Measurements from ENCODE around the gene KAZALD1. TPM values are rescaled to one million over a fixed set of nuclear protein-coding genes. Genes with fewer than 3 reads are reported as not detected.
A peak's percentile ranks its signal among the peaks of the same experiment; 100 is the strongest.

Gene KAZALD1, protein sequence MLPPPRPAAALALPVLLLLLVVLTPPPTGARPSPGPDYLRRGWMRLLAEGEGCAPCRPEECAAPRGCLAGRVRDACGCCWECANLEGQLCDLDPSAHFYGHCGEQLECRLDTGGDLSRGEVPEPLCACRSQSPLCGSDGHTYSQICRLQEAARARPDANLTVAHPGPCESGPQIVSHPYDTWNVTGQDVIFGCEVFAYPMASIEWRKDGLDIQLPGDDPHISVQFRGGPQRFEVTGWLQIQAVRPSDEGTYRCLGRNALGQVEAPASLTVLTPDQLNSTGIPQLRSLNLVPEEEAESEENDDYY
- 60.2 TPM for total RNA-seq
- 10 to 100 TPM; 22.3 to 63.9 (median 36.6) TPM for polyA plus RNA-seq (ENCODE audit: insufficient read depth in 1 of 8, insufficient read length in 8 of 8, low replicate concordance in 1 of 8)
- long read RNA-seq, donor 1, partial matches to known transcripts: 0 of 3 reads
- long read RNA-seq, donor 1, other reads (novel, unspliced or antisense): 0 of 3 reads
- long read RNA-seq, donor 2: 0 reads
- long read RNA-seq, donor 3, partial matches to known transcripts: 0 of 2 reads
- long read RNA-seq, donor 3, other reads (novel, unspliced or antisense): 0 of 2 reads
- long read RNA-seq, donor 4, partial matches to known transcripts: 0 of 2 reads
- long read RNA-seq, donor 4, other reads (novel, unspliced or antisense): 0 of 2 reads
- long read RNA-seq, donor 5, transcript KAZALD1-201 (5 exons, 1,913 nt): major isoform, 15 of 48 reads
- long read RNA-seq, donor 5, partial matches to known transcripts: 21 of 48 reads
- long read RNA-seq, donor 5, other reads (novel, unspliced or antisense): 5 of 48 reads
- long read RNA-seq, donor 6, transcript KAZALD1-201 (5 exons, 1,913 nt): major isoform, 7 of 9 reads
- long read RNA-seq, donor 6, partial matches to known transcripts: 0 of 9 reads
- long read RNA-seq, donor 6, other reads (novel, unspliced or antisense): 0 of 9 reads
- long read RNA-seq, donor 7, transcript KAZALD1-201 (5 exons, 1,913 nt): major isoform, 7 of 28 reads
- long read RNA-seq, donor 7, transcript KAZALD1-206 (1 exons, 665 nt): minor isoform, 6 of 28 reads
- long read RNA-seq, donor 7, partial matches to known transcripts: 15 of 28 reads
- long read RNA-seq, donor 7, other reads (novel, unspliced or antisense): 0 of 28 reads
- long read RNA-seq, donor 8, partial matches to known transcripts: 0 of 7 reads
- long read RNA-seq, donor 8, other reads (novel, unspliced or antisense): 0 of 7 reads
- long read RNA-seq, donor 9, transcript KAZALD1-201 (5 exons, 1,913 nt): major isoform, 5 of 13 reads
- long read RNA-seq, donor 9, partial matches to known transcripts: 6 of 13 reads
- long read RNA-seq, donor 9, other reads (novel, unspliced or antisense): 0 of 13 reads
- long read RNA-seq, donor 10, transcript KAZALD1-201 (5 exons, 1,913 nt): major isoform, 7 of 15 reads
- long read RNA-seq, donor 10, partial matches to known transcripts: 6 of 15 reads
- long read RNA-seq, donor 10, other reads (novel, unspliced or antisense): 0 of 15 reads
- long read RNA-seq, donor 11, partial matches to known transcripts: 0 of 6 reads
- long read RNA-seq, donor 11, other reads (novel, unspliced or antisense): 0 of 6 reads

DNA sequence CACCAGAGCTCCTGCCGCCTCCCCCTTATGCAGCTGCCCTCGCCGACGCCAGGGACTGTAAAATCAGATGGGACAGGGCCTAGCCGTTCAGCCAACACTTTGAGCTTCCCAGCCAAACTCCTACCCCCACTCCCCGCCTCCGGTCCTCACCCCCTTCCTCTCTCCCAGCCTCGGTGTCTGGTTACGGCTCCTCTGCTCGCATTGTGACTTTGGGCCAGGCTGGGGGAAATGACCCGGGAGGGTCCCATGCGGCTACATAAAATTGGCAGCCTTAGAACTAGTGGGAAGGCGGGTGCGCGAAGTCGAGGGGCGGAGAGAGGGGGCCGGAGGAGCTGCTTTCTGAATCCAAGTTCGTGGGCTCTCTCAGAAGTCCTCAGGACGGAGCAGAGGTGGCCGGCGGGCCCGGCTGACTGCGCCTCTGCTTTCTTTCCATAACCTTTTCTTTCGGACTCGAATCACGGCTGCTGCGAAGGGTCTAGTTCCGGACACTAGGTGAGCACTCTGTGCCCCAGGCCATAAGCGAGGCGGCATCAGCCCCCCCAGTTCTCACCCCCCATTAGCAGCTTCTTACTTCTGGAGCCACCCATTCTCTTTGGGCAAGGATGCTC, at the start of gene KAZALD1:
Gene KAZALD1 (plus strand): TSS at position 366 of the 608 bp plus-strand sequence. CDS start 604 bp downstream, outside the sequence.
- under 1% methylated on average over 31 of the region's 31 CpGs for WGBS (ENCODE audit: insufficient coverage)
- Histone ChIP-seq H3K27ac (ENCODE audit: low read length) (peak within 1 kb of the TSS; percentile 100), H3K4me3 (ENCODE audit: low read length) (peak within 1 kb of the TSS; percentile 99), H3K27me3 (ENCODE audit: control insufficient read depth, insufficient read depth, low read length) (peaks cover 16% of the 10 kb centered on the region), H3K36me3 (ENCODE audit: control insufficient read depth, insufficient read depth, low read length) (no peaks in the 10 kb centered on the region), H3K9me3 (replicated peaks; ENCODE audit: control insufficient read depth, low read depth, low read length) (no peaks in the 10 kb centered on the region), H3K4me1 (ENCODE audit: control insufficient read depth, insufficient read depth, low read length) (peaks cover 62% of the 10 kb centered on the region)
- DNase-seq: peak; percentile 99

DNA sequence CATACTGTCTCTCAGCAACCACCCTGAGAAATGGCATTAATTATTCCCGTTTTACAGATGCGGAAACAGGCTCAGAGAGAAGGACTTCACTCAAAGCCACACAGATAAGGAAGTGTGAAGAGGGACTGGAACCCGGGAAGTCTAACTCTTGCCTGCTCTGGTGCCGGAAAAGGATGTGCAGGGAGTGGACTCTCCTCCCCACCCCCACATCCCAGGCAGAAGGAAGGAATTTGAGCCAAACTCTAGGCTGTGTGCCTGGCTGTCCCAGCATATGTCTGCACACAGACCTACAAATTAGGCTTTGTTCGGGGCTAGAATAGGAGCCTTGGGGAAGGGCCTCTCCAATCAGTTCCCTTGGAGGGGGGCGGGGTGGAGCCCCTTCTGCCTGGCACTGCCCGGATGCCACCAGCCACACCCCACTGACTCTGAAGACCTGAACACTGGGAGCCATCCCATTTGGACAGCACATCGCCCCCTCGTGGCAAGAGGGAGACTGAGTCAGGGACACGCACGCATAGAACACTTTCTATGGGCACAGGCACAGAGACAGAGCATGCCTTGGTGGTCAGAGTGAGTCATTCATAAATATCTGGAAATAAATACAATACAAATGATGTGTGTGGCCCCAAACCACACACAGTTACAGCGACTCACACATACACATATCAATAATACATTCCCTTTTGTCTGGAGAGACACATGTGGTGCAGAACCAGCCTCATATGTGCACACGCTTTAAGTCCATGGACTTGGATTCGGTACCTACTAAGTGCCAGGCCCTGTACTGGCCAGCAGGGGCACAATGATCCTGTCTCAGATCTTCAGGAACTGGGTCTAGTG, 49.0 kb upstream of the KAZALD1 start:
- Histone ChIP-seq H3K36me3 (ENCODE audit: control insufficient read depth, insufficient read depth, low read length) (no peaks in the 10 kb centered on the region), H3K4me3 (ENCODE audit: low read length) (no peak overlapping the region), H3K27ac (ENCODE audit: low read length) (no peak overlapping the region), H3K9me3 (replicated peaks; ENCODE audit: control insufficient read depth, low read depth, low read length) (no peaks in the 10 kb centered on the region), H3K27me3 (ENCODE audit: control insufficient read depth, insufficient read depth, low read length) (peaks cover 12% of the 10 kb centered on the region), H3K4me1 (ENCODE audit: control insufficient read depth, insufficient read depth, low read length) (peaks cover 39% of the 10 kb centered on the region)
- WGBS (ENCODE audit: insufficient coverage): 13% methylated on average over 8 of the region's 14 CpGs
- peak; percentile 92 for DNase-seq

DNA sequence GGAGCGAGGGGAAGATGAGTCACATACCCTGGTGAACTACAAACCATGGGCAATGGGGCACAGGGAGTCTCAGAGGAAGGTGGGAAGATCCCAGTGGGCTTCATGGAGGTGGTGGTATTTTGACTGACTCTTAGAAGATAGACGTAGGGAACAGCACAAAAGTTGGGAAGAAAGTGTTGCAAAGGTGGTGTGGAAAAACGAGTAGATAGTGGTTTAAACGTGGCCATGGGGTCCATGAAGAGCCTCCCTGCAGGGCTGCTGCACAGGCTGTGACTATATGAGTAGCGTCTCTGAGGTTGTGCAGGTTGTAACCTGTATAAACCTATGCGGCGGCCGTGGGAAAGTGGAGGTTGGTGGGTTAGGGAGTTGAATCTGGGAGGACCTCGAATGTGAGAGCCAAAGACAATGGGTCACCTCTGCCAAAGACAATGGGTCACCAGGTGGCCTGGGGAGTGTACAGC, 48.4 kb upstream of the KAZALD1 start:
- H3K4me3 ChIP-seq (ENCODE audit: low read length): no peak overlapping the region
- H3K4me1 ChIP-seq (ENCODE audit: control insufficient read depth, insufficient read depth, low read length): peaks cover 40% of the 10 kb centered on the region
- H3K9me3 ChIP-seq (replicated peaks; ENCODE audit: control insufficient read depth, low read depth, low read length): no peaks in the 10 kb centered on the region

DNA sequence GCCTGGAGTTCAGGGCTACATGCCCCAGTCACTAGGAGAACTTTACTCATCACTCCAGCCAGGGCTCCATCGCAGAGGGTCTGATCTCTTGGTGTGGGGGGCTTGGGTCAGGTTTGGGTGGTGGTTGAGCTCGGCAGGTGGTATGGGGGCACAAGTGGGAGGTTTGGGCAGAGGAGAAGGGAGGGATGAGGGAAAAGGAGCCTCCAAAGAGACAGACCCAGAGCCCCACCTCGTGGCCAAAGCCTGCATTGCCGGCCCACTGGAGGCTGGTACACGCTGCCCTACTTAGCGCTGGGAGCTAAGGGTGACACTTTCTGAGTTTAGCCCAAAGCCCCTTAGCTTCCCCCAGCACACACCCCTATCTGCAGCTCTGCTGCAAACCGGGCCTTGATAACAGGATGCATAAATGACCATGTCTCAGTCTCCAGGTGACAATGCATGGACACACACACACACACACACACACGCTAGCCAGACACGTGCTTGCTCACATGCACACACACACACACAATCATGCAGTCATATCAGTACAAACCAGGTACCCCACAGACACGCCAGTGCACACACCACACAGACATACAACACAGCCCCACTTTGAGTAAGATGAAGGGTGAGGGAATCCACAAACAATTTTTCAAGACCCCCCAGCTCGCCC, 47.4 kb upstream of the KAZALD1 start:
- no peaks in the 10 kb centered on the region for H3K36me3 ChIP-seq (ENCODE audit: control insufficient read depth, insufficient read depth, low read length)
- peaks cover 27% of the 10 kb centered on the region for H3K27me3 ChIP-seq (ENCODE audit: control insufficient read depth, insufficient read depth, low read length)
- no peak overlapping the region for H3K4me3 ChIP-seq (ENCODE audit: low read length)
- DNase-seq: peak; percentile 74
- no peaks in the 10 kb centered on the region for H3K9me3 ChIP-seq (replicated peaks; ENCODE audit: control insufficient read depth, low read depth, low read length)
- 0% methylated on average over 6 of the region's 11 CpGs for WGBS (ENCODE audit: insufficient coverage)
- H3K4me1 ChIP-seq (ENCODE audit: control insufficient read depth, insufficient read depth, low read length): peaks cover 41% of the 10 kb centered on the region
- no peak overlapping the region for H3K27ac ChIP-seq (ENCODE audit: low read length)

More for the DNA sequence above, 48.4 kb upstream of the KAZALD1 start:
- WGBS (ENCODE audit: insufficient coverage): 72% methylated on average over 9 of the region's 9 CpGs
- Histone ChIP-seq H3K36me3 (ENCODE audit: control insufficient read depth, insufficient read depth, low read length) (no peaks in the 10 kb centered on the region), H3K27ac (ENCODE audit: low read length) (no peak overlapping the region), H3K27me3 (ENCODE audit: control insufficient read depth, insufficient read depth, low read length) (peaks cover 18% of the 10 kb centered on the region)
- DNase-seq: no peak

DNA sequence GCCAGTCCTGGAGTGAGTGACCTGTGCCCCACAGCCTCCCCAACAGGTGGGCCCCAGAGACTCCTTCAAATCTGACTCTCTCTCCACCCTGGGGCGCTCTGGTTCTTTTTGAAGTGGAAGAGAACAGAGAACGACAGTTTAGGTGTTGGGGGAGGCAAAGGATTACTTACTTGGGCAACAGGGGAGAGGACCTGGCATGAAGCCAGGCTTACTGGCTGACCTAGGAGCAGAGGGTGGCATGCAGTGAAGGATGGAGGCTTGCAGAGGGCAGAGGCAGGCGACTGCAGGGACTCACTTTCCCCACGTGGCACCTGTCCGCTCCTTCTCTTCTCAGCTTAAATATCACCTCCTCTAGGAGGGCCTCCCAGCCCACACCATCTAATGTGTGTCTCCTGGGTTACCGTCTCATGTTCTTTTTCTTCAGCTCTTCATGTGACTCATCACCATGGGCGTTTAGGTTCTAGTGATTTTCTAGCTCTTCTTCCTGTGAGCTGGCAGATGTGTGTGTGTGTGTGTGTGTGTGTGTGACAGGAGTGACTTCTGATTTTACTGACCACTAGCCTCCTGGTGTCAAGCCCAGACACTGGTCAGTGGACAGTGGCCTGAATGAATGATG, 46.7 kb upstream of the KAZALD1 start:
- H3K27me3 ChIP-seq (ENCODE audit: control insufficient read depth, insufficient read depth, low read length): peaks cover 28% of the 10 kb centered on the region
- no peak overlapping the region for H3K4me3 ChIP-seq (ENCODE audit: low read length)
- WGBS (ENCODE audit: insufficient coverage): no CpG with 5 or more reads among the region's 7 CpGs
- no peak for DNase-seq
- no peak overlapping the region for H3K27ac ChIP-seq (ENCODE audit: low read length)
- peaks cover 41% of the 10 kb centered on the region for H3K4me1 ChIP-seq (ENCODE audit: control insufficient read depth, insufficient read depth, low read length)
- H3K36me3 ChIP-seq (ENCODE audit: control insufficient read depth, insufficient read depth, low read length): no peaks in the 10 kb centered on the region
- H3K9me3 ChIP-seq (replicated peaks; ENCODE audit: control insufficient read depth, low read depth, low read length): no peaks in the 10 kb centered on the region

DNA sequence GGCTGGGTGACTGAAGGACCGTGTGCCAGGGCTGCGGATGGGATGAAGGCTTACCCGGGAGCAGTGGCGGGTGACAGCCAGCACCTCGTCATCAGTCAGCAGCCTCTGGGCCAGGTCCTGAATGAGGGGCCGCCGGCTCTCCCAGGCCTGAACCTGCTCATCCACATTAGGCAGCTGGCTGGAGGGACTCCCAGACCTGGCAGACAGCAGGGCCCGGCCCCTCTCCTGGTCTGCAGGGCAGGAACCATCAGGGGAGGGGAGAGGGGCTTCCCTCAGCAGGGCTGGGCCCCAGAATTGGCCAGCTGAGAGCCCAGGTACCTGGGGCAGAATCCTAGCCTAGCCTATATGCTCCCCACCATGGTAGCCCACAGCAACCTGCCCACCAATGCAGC, 46.2 kb upstream of the KAZALD1 start:
- Histone ChIP-seq H3K9me3 (replicated peaks; ENCODE audit: control insufficient read depth, low read depth, low read length) (no peaks in the 10 kb centered on the region), H3K27me3 (ENCODE audit: control insufficient read depth, insufficient read depth, low read length) (peaks cover 28% of the 10 kb centered on the region), H3K4me1 (ENCODE audit: control insufficient read depth, insufficient read depth, low read length) (peaks cover 41% of the 10 kb centered on the region), H3K27ac (ENCODE audit: low read length) (no peak overlapping the region), H3K36me3 (ENCODE audit: control insufficient read depth, insufficient read depth, low read length) (no peaks in the 10 kb centered on the region), H3K4me3 (ENCODE audit: low read length) (no peak overlapping the region)
- 76% methylated on average over 8 of the region's 8 CpGs for WGBS (ENCODE audit: insufficient coverage)
- DNase-seq: no peak

DNA sequence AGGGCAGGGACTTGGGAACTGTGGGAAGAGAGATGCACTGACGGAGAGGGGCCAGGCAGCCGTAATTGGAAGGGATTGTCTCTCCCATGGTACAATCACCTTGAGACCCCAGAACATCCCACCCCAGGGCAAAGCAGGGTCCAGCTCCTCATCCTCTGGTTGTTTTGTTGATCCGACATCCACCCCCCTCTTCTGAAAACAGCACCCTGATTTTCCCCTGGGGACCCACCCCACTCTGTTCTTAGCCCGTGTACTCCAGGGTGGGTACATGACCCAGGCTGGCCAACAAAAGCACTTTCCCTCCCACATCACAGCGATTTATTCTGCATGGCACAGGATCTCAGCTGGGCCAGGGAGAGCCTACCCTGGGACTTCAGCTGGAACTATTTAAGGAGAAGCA, 45.0 kb upstream of the KAZALD1 start:
- Histone ChIP-seq H3K27me3 (ENCODE audit: control insufficient read depth, insufficient read depth, low read length) (peaks cover 28% of the 10 kb centered on the region), H3K36me3 (ENCODE audit: control insufficient read depth, insufficient read depth, low read length) (no peaks in the 10 kb centered on the region), H3K4me1 (ENCODE audit: control insufficient read depth, insufficient read depth, low read length) (peaks cover 39% of the 10 kb centered on the region), H3K4me3 (ENCODE audit: low read length) (no peak overlapping the region), H3K9me3 (replicated peaks; ENCODE audit: control insufficient read depth, low read depth, low read length) (no peaks in the 10 kb centered on the region), H3K27ac (ENCODE audit: low read length) (no peak overlapping the region)
- WGBS (ENCODE audit: insufficient coverage): 68% methylated on average over 2 of the region's 5 CpGs
- no peak for DNase-seq

DNA sequence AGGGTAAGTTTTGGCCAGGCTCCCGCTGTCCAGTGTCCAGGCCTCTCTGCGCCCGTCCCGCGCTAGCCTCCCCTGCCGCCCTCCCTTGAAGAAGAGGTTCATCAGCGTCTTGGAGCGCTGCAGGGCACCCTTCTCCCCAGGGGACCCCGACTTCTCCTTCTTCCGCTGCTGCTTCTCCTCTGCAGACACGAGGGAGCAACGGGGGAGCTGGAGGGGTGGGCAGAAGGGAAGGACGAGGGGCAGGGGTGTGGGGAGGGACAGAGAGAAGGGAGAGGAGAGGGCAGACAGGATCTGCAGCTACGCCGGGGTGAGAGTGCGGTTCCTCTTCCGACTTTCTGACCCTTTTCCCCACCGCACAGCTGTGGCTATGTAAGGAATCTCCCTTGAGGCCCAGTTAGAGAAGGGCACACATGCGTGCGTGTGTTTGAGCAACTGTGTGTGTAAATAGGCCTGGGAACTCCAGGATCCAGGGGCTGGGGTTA, 43.6 kb upstream of the KAZALD1 start:
- H3K9me3 ChIP-seq (replicated peaks; ENCODE audit: control insufficient read depth, low read depth, low read length): no peaks in the 10 kb centered on the region
- H3K27me3 ChIP-seq (ENCODE audit: control insufficient read depth, insufficient read depth, low read length): peaks cover 28% of the 10 kb centered on the region
- H3K36me3 ChIP-seq (ENCODE audit: control insufficient read depth, insufficient read depth, low read length): no peaks in the 10 kb centered on the region
- WGBS (ENCODE audit: insufficient coverage): 22% methylated on average over 7 of the region's 20 CpGs
- H3K4me3 ChIP-seq (ENCODE audit: low read length): no peak overlapping the region
- DNase-seq: no peak
- H3K4me1 ChIP-seq (ENCODE audit: control insufficient read depth, insufficient read depth, low read length): peaks cover 26% of the 10 kb centered on the region
- H3K27ac ChIP-seq (ENCODE audit: low read length): peak overlapping the region; percentile 15
